Left lung (tissue), 10 donors: ENCODE results near the gene ZNF827. TPM values are rescaled to one million over a fixed set of nuclear protein-coding genes. Genes with fewer than 3 reads are reported as not detected.

ENCODE experiments used
- ATAC-seq: fragments of 200-7000 bp; cut with Tn5 transposase; one replicate; pipeline ENCODE4 v1.9.1; 2020; ENCODE audit warnings: moderate library complexity
- DNase-seq, 4 donors: peaks; one replicate each; pipeline ENCODE4 v3.0.0-alpha.2; 2013 to 2020
- H3K27ac ChIP-seq, 2 donors: fragments of 200-600 bp; sonication (generic) in 1 of 2; one replicate each; pipeline versions ENCODE4 v1.5.0 to v1.8.0; 2020 to 2021
- H3K27me3 ChIP-seq, 2 donors: fragments of 200-600 bp; sonication (generic) in 1 of 2; one replicate each; pipeline versions ENCODE4 v1.5.0 to v1.8.0; 2020 to 2021
- H3K36me3 ChIP-seq, 2 donors: fragments of 200-600 bp; sonication (generic) in 1 of 2; one replicate each; pipeline versions ENCODE4 v1.5.0 to v1.8.0; 2020 to 2021
- H3K4me1 ChIP-seq, 2 donors: fragments of 200-600 bp; one replicate each; pipeline ENCODE4 v1.8.0; 2021
- H3K4me3 ChIP-seq, 2 donors: fragments of 200-600 bp; sonication (generic) in 1 of 2; one replicate each; pipeline versions ENCODE4 v1.5.0 to v1.8.0; 2020 to 2021; ENCODE audit warnings: mild to moderate bottlenecking in 1 of 2
- H3K9me3 ChIP-seq, 2 donors: fragments of 200-600 bp; sonication (generic) in 1 of 2; one replicate each; pipeline versions ENCODE4 v1.5.0 to v1.8.0; 2020 to 2021
- intact Hi-C, 2 donors: fragments of 100-400 bp; cut with DNase I; formaldehyde crosslinking; loops; one replicate each; pipeline versions ENCODE4 v1.11.2 to v1.14.2; 2022
- polyA plus RNA-seq, 6 donors: library from polyadenylated mRNA; unstranded; fragments of 120-200 nt; gene quantifications; one replicate each; pipeline ENCODE4 v1.2.1, GENCODE V29; 2013; ENCODE audit not compliant: insufficient read length in 6 of 6
- total RNA-seq, 2 donors: library from RNA; stranded (reverse); fragmentation: NEBNext Ultra II Directional; extraction: Animal tissue kit (Norgen Biotek cat#: 25700); gene quantifications; one replicate each; pipeline ENCODE4 v1.2.1, GENCODE V29; 2021
- TF ChIP-seq, protein P1 (sequence below), 2 donors: fragments of 200-600 bp; sonication (generic) in 1 of 2; IDR thresholded peaks; one replicate each; pipeline versions ENCODE4 v1.5.0 to v1.8.0; 2021; ENCODE audit warnings: antibody characterized with exemption in 2 of 2
- donor health status: DM: no; HTN: yes; CAD: no.
- donor health status: DM: no; HTN: no; CAD: no.

ZNF827 gene
- total and polyA plus RNA-seq, 8 donors: 9.2 to 35.7 (median 32.7) TPM

GRCh38 chr4:145909773-145910172 is 28.9 kb downstream of the ZNF827 start:
- ATAC-seq (peak; percentile 74), DNase-seq (no peak)
- peak overlapping the region in 1 of 2 donors; percentile 20 for H3K4me3 ChIP-seq
- intact Hi-C loops: no loop called here
- H3K4me1 ChIP-seq: no peaks in the 10 kb centered on the region
- no peaks in the 10 kb centered on the region for H3K36me3 ChIP-seq
- no peaks in the 10 kb centered on the region for H3K9me3 ChIP-seq
- H3K27ac ChIP-seq: peak overlapping the region; percentile 21 to 24
- no peaks in the 10 kb centered on the region for H3K27me3 ChIP-seq
- TF ChIP-seq, protein P1, sequence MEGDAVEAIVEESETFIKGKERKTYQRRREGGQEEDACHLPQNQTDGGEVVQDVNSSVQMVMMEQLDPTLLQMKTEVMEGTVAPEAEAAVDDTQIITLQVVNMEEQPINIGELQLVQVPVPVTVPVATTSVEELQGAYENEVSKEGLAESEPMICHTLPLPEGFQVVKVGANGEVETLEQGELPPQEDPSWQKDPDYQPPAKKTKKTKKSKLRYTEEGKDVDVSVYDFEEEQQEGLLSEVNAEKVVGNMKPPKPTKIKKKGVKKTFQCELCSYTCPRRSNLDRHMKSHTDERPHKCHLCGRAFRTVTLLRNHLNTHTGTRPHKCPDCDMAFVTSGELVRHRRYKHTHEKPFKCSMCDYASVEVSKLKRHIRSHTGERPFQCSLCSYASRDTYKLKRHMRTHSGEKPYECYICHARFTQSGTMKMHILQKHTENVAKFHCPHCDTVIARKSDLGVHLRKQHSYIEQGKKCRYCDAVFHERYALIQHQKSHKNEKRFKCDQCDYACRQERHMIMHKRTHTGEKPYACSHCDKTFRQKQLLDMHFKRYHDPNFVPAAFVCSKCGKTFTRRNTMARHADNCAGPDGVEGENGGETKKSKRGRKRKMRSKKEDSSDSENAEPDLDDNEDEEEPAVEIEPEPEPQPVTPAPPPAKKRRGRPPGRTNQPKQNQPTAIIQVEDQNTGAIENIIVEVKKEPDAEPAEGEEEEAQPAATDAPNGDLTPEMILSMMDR (IDR thresholded peaks at IDR 0.05): no peak

GRCh38 chr4:145909281-145909715 is 29.3 kb downstream of the ZNF827 start:
- peak overlapping the region in 1 of 2 donors; percentile 20 for H3K4me3 ChIP-seq
- intact Hi-C loops: no loop called here
- peak; percentile 98 for ATAC-seq

DNA sequence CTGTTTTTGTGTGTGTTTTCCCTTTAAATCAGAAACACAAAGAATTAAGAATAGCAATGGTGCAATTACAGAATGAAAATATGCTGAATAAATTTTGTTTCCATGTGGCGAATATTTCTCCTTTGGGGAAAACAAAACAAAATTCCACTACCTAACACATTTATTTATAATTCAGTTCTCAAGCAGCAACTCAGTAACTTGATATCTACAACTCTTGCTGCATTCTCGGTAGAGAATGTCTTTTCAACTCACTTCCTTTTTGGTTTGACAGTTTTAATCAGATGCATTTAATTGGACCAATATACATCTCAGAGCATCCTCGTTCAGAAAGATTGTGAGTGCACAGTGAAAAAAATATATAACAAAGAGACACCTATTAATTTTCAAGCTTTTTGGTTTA is 30.8 kb downstream of the ZNF827 start:
- Histone ChIP-seq H3K4me1 (no peaks in the 10 kb centered on the region), H3K27ac (no peak overlapping the region), H3K27me3 (no peaks in the 10 kb centered on the region), H3K9me3 (no peaks in the 10 kb centered on the region), H3K4me3 (no peak overlapping the region), H3K36me3 (no peaks in the 10 kb centered on the region)
- TF ChIP-seq, protein P1 (IDR thresholded peaks at IDR 0.05): no peak
- intact Hi-C loops: no loop called here
- DNase-seq: no peak
- no peak for ATAC-seq

More at GRCh38 chr4:145909281-145909715, 29.3 kb downstream of the ZNF827 start:
- Histone ChIP-seq H3K9me3 (no peaks in the 10 kb centered on the region), H3K36me3 (no peaks in the 10 kb centered on the region), H3K27ac (peak overlapping the region; percentile 21 to 24), H3K27me3 (no peaks in the 10 kb centered on the region), H3K4me1 (no peaks in the 10 kb centered on the region)
- TF ChIP-seq, protein P1 (IDR thresholded peaks at IDR 0.05): no peak
- DNase-seq: peak in 2 of 4 donors; percentile 39 to 77

DNA sequence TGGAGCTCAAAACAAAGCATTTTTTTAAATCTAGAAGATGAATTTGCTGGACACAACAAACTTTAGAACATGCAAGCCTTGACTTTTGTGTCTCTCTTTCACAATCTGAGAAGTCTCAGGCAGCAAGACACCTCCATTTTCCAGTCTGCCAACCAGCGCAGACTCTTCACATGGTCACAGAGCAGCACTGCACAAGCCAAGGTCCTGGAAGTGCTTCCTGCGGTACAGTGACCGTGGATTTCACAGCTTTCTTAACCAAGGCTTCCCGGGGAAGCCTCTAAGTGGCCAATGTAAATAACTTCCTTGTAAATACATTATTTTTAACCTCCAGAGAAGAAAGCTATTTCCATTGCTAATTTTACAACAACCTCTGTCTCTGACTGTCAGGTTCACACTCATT is 31.2 kb downstream of the ZNF827 start:
- no peak for DNase-seq
- Histone ChIP-seq H3K27me3 (no peaks in the 10 kb centered on the region), H3K36me3 (peaks cover 0 to 4% of the 10 kb centered on the region in 2 donors), H3K9me3 (no peaks in the 10 kb centered on the region), H3K4me3 (no peak overlapping the region), H3K4me1 (no peaks in the 10 kb centered on the region), H3K27ac (no peak overlapping the region)
- intact Hi-C loops: no loop called here
- ATAC-seq: no peak
- TF ChIP-seq, protein P1 (IDR thresholded peaks at IDR 0.05): no peak

DNA sequence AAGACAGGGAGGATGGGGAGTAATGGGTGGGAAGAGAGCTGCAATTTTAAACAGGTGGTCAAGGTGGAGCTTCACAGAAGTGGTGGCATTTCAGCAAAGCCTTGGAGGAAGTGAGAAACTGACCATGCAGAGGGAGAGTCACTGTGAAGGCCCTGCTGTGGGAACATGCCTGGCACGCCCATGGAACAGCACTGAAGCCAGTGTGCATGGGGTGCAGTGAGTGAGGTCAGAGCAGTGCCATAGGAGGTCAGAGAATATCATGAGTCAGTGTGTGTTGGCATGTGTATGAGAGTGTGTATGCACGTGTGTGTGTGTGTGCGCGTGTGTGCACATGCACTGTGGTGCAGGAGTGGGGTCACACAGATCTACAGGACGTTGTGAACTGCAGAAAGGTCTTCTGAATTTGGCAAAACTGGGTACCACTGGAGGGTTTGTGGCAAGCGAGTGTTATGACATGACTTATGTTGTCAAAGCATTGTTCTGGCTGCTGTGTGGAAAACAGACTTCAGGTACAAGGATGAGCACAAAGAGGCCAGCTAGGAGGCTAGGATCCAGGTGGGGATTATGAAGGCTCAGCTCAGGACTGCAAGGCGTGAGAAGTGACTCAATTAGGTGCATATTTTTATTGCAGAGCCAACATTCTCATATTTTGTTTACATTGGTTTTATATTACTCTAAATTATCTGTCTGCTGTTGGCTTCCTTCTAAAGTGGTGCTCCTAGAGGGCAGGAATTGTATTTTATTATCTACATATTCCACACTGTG is 34.0 kb downstream of the ZNF827 start:
- intact Hi-C loops: no loop called here
- Histone ChIP-seq H3K36me3 (peaks cover 0 to 9% of the 10 kb centered on the region in 2 donors), H3K9me3 (no peaks in the 10 kb centered on the region), H3K4me3 (no peak overlapping the region), H3K27ac (no peak overlapping the region), H3K4me1 (no peaks in the 10 kb centered on the region), H3K27me3 (no peaks in the 10 kb centered on the region)
- TF ChIP-seq, protein P1 (IDR thresholded peaks at IDR 0.05): no peak
- ATAC-seq (no peak), DNase-seq (no peak)
